Activated B cell treated with CpG ODN at 0.5 μM for 24 hours (primary cell): ENCODE data around the gene ADARB2. TPM values are rescaled to one million over a fixed set of nuclear protein-coding genes. Genes with fewer than 3 reads are reported as not detected.
A peak's percentile ranks its signal among the peaks of the same experiment; 100 is the strongest.

Experiments used
- ATAC-seq: fragments of 200-7000 bp; cut with Tn5 transposase; one replicate; pipeline ENCODE4 v1.10.0; 2021; ENCODE audit warnings: low read depth, mild to moderate bottlenecking, moderate library complexity
- CTCF ChIA-PET: fragments of 350-600 bp; sonication (Branson Sonifier 250); formaldehyde crosslinking; loops from one replicate; lab custom pipeline; 2021; ENCODE audit warnings: antibody characterized with exemption; lab: Charles Lee
- POLR2A ChIA-PET: fragments of 350-600 bp; sonication (Branson Sonifier 250); formaldehyde crosslinking; loops from one replicate; lab custom pipeline; 2021; ENCODE audit warnings: antibody characterized with exemption; lab: Charles Lee
- DNase-seq: peaks from one replicate; pipeline ENCODE4 v3.0.0; 2022
- H3K27ac Mint-ChIP-seq: one replicate; pipeline ENCODE4 v1.8.0; 2020; ENCODE audit warnings: mixed read lengths
- H3K27me3 Mint-ChIP-seq: one replicate; pipeline ENCODE4 v1.8.0; 2021; ENCODE audit warnings: mixed read lengths
- H3K36me3 Mint-ChIP-seq: one replicate; pipeline ENCODE4 v1.8.0; 2021; ENCODE audit warnings: low read depth, mixed read lengths
- H3K4me1 Mint-ChIP-seq: one replicate; pipeline ENCODE4 v1.8.0; 2021; ENCODE audit warnings: mixed read lengths
- H3K4me3 Mint-ChIP-seq: one replicate; pipeline ENCODE4 v1.8.0; 2020; ENCODE audit warnings: mild to moderate bottlenecking, mixed read lengths
- H3K9me3 Mint-ChIP-seq: one replicate; pipeline ENCODE4 v1.8.0; 2020; ENCODE audit warnings: mixed read lengths
- intact Hi-C: fragments of 100-400 bp; cut with micrococcal nuclease; formaldehyde crosslinking; loops from one replicate; pipeline ENCODE4 v1.15.1; 2024
- total RNA-seq: library from RNA; stranded (reverse); gene quantifications from 2 replicates; pipeline ENCODE4 v1.2.3, GENCODE V29; 2022
- TF ChIP-seq, protein P1 (sequence below): fragments of 200-600 bp; IDR thresholded peaks from one replicate; pipeline ENCODE4 v1.8.0; 2022; ENCODE audit warnings: antibody characterized with exemption, mild to moderate bottlenecking

The ADARB2 gene
- total RNA-seq, 1 donor from 2014 or later: 0.11 TPM

DNA sequence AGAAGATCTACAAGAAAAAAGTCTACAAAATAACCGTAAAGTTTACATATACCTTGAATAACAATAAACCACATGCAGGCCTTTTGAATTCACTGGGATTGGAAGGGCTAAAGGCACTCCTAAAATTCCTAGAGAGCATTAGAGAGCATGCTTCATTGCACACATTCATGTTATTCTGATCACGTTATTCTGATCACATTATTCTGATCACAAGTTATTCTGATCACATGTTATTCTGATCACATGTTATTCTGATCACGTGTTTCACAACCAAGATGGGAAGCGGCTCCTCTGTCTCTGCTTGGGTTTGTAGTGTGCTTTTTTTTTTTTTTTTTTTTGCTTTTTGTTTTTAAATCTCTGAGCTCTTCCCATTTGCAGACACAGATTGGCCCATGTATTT is 20.5 kb downstream of the ADARB2 start:
- ChIA-PET POLR2A (no interaction called here), CTCF (no interaction called here)
- Mint-ChIP-seq H3K36me3 (no peaks in the 10 kb centered on the region), H3K27me3 (peaks cover 58% of the 10 kb centered on the region), H3K9me3 (no peaks in the 10 kb centered on the region), H3K27ac (no peak overlapping the region), H3K4me1 (peaks cover 5% of the 10 kb centered on the region), H3K4me3 (no peak overlapping the region)
- TF ChIP-seq, protein P1, sequence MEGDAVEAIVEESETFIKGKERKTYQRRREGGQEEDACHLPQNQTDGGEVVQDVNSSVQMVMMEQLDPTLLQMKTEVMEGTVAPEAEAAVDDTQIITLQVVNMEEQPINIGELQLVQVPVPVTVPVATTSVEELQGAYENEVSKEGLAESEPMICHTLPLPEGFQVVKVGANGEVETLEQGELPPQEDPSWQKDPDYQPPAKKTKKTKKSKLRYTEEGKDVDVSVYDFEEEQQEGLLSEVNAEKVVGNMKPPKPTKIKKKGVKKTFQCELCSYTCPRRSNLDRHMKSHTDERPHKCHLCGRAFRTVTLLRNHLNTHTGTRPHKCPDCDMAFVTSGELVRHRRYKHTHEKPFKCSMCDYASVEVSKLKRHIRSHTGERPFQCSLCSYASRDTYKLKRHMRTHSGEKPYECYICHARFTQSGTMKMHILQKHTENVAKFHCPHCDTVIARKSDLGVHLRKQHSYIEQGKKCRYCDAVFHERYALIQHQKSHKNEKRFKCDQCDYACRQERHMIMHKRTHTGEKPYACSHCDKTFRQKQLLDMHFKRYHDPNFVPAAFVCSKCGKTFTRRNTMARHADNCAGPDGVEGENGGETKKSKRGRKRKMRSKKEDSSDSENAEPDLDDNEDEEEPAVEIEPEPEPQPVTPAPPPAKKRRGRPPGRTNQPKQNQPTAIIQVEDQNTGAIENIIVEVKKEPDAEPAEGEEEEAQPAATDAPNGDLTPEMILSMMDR: no peak
- DNase-seq (no peak), ATAC-seq (no peak)
- intact Hi-C loops: no loop called here

DNA sequence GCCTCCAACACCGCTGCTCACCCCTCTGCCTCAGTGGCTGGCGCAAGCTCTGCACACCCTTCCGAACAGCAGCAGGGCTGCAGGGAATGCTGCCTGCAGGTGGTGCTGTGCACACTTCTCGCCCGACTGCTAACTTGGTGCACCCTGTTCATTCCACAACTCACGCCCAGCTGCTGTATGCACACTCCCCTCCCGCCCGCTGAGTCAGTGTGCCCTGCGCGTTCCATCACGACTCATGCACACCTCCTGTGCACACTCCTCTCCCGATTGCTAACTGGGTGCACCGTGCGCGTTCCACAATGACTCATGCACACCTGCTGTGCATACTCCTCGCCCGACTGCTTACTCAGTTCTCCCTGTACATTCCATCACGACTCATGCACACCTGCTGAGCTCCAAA is 21.5 kb downstream of the ADARB2 start:
- Mint-ChIP-seq H3K36me3 (no peaks in the 10 kb centered on the region), H3K4me1 (peaks cover 5% of the 10 kb centered on the region), H3K27me3 (peaks cover 61% of the 10 kb centered on the region), H3K27ac (no peak overlapping the region), H3K9me3 (no peaks in the 10 kb centered on the region), H3K4me3 (no peak overlapping the region)
- ATAC-seq (peak; percentile 61), DNase-seq (no peak)
- TF ChIP-seq, protein P1: no peak
- CTCF ChIA-PET: no interaction called here
- POLR2A ChIA-PET: no interaction called here
- intact Hi-C loops: no loop called here

DNA sequence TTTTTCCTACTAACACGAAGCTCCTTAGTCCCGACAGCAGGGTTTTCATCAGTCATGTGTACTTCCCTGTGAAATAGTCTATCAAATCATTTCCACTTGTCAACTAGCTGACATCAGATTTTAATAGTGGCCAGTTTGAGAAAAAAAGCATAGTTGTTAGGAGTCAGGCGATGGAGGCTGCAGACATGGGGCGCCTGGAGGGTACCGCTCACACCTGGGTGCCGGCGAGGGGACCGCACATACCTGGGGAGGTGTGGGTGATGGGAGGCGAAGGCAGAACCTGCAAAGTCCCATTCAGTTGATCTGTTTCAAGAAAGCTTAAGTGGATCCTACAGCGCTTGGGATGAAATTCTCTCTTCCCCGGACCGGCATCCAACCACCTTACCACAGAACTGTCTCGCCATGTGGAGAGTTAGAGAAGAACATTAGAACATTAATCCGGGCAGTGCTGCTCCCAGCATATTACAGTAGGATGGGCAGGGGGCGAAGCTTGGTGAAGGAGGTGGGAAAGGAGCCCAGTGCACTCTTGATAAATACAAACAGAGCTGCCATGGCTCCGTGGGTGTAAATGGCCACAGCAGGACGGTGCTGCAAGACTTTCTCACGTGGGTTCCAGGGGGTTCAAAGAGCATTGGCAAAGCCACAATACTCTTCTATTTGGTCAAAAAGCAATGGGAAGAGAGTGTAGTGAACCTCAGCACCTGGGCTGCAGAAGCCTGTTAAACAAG is 24.2 kb downstream of the ADARB2 start:
- TF ChIP-seq, protein P1: no peak
- Mint-ChIP-seq H3K36me3 (no peaks in the 10 kb centered on the region), H3K4me1 (peaks cover 5% of the 10 kb centered on the region), H3K27ac (no peak overlapping the region), H3K9me3 (no peaks in the 10 kb centered on the region), H3K27me3 (peaks cover 59% of the 10 kb centered on the region), H3K4me3 (no peak overlapping the region)
- intact Hi-C loops: no loop called here
- ChIA-PET POLR2A (no interaction called here), CTCF (no interaction called here)
- ATAC-seq: no peak
- DNase-seq: no peak

DNA sequence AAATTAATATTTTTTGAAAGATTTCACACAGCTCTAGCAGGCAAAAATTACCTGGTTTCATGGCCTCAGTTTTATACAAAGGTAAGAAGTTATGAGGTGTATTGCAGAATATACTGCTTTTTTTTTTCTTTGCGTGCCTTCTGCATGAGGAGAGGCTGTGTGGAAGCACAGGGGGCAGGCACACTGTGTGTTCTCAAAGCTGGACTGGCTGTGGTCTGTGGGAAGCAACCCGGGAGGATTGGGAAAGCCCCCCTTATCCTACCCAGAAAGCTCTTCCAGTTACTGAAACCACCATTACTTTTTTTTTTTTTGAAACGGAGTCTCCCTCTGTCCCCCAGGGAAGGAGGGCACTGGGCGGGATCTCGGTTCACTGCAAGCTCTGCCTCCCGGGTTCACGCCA is 25.0 kb downstream of the ADARB2 start:
- intact Hi-C loops: no loop called here

DNA sequence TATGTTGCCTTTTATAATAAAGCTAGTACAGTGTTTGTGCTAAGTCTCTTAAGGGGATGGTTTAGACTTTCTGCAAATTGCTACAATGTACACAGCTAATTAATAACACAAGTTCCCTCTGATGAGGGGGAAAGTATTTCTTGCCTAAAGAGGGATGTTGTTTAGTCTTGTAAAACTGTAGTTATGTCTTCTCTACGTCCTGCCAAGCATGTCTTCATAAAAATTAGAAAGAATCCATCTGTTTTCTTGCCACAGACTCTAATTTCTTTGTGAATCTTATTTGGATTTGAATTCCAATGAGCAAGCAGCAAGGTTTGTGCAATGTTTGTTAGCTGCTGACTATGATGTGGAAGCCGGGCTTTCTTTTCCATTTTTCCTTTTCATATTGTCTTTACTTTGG is 28.2 kb downstream of the ADARB2 start:
- H3K4me1 Mint-ChIP-seq: peaks cover 25% of the 10 kb centered on the region
- no peak overlapping the region for H3K27ac Mint-ChIP-seq
- no peak overlapping the region for H3K4me3 Mint-ChIP-seq
- H3K36me3 Mint-ChIP-seq: no peaks in the 10 kb centered on the region
- DNase-seq (no peak), ATAC-seq (no peak)
- H3K9me3 Mint-ChIP-seq: peaks cover 3% of the 10 kb centered on the region
- ChIA-PET POLR2A (no interaction called here), CTCF (no interaction called here)
- H3K27me3 Mint-ChIP-seq: peaks cover 39% of the 10 kb centered on the region
- intact Hi-C loops: loop anchor here (2.0 kb wide), 1 partner anchor 16 kb away; no protein-coding TSS in a partner anchor
- TF ChIP-seq, protein P1: no peak

More for the DNA sequence above, 25.0 kb downstream of the ADARB2 start:
- ChIA-PET CTCF (no interaction called here), POLR2A (no interaction called here)
- DNase-seq (no peak), ATAC-seq (no peak)
- Mint-ChIP-seq H3K27me3 (peaks cover 54% of the 10 kb centered on the region), H3K9me3 (peaks cover 2% of the 10 kb centered on the region), H3K36me3 (no peaks in the 10 kb centered on the region), H3K27ac (no peak overlapping the region), H3K4me3 (no peak overlapping the region), H3K4me1 (peaks cover 8% of the 10 kb centered on the region)
- TF ChIP-seq, protein P1: no peak
